Measurements from ENCODE around the gene PRR7.
A peak's percentile ranks its signal among the peaks of the same experiment; 100 is the strongest.

PRR7 gene

DNA sequence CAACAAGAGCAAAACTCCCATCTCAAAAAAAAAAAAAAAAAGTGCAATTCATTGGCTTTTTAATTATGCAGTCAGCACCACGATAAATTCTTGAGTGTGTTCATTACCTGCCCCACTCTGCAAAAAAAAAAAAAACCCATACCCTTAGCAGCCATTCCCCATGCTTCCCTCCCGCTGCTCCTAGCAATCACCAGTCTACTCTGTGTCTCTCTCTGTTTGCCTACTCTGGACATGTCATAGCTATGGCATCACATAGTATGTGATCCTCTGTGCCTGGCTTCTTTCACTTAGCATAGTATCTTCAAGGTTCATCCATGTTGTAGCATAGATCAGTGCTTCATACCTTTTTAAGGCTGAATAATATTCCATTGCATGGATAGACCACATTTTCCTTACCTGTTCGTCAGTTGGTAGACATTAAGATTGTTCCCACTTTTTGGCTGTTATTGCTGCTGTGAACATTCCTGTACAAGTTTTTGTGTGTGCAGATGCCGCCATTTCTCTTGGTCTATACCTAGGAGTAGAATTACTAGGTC, 7.0 kb upstream of the PRR7 start:
- Histone ChIP-seq H3K4me1 (peaks cover 8 to 45% (median 37%) of the 10 kb centered on the region in 10 experiments), H3K27ac (no peak overlapping the region), H3K4me3 (no peak overlapping the region), H4K20me1 (peaks cover 0 to 99% (median 65%) of the 10 kb centered on the region in 11 experiments; a peak in 19 of 22 replicates), H3K4me2 (no peak overlapping the region), H3K9me3 (replicated peaks in 1 of 11) (no peaks in the 10 kb centered on the region), H3K27me3 (no peaks in the 10 kb centered on the region), H3K36me3 (peaks cover 85 to 96% (median 93%) of the 10 kb centered on the region in 11 experiments), H3K9ac (peak overlapping the region in 1 of 11 experiments; percentile 23; a peak in 1 of 22 replicates)
- no peak for TF ChIP-seq Cebpa-rat (IDR thresholded peaks at IDR 0.05)

DNA sequence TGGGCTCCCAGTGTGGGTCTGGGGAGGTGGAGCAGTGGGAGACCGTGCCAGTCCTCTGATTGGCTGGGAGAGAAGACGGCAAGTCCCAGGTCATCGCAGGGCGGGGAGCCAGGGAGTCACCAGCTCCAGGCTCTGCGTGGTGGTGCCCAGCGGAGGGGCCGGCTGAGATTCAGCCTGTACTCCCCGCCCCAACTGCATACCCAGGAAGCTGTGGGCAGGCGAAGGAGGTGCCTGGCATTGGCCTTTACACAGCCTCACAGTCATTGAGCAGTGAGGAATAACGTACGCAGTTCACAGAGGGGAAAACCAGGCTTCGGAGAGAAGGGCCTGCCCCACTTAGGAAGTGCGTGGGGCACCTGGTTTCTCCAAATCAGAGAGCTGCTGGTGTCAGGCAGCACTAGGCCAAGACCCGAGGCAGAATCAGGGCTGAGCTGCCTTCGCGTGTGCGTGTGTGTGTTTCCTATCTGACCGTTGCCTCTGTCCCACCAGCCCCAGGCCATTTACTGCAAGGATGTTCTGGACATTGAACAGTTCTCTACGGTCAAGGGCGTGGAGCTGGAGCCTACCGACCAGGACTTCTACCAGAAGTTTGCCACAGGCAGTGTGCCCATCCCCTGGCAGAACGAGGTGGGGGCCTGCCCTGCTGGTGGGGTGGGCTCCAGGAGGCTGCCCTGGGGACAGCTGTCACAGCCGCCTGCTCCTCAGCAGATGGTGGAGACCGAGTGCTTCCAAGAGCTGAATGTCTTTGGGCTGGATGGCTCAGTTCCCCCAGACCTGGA, 6.2 kb upstream of the PRR7 start:
- Histone ChIP-seq H3K4me3 (no peak overlapping the region), H3K9me3 (replicated peaks in 1 of 11) (no peaks in the 10 kb centered on the region), H3K9ac (peak overlapping the region in 7 of 11 experiments; percentile 0 to 56 (median 28); a peak in 7 of 22 replicates), H3K4me1 (peaks cover 15 to 45% (median 41%) of the 10 kb centered on the region in 10 experiments), H3K27ac (peak overlapping the region in 1 of 11 experiments; percentile 3; a peak in 2 of 22 replicates), H4K20me1 (peaks cover 0 to 99% (median 71%) of the 10 kb centered on the region in 11 experiments; a peak in 19 of 22 replicates), H3K27me3 (no peaks in the 10 kb centered on the region), H3K36me3 (peaks cover 77 to 88% (median 85%) of the 10 kb centered on the region in 11 experiments), H3K4me2 (no peak overlapping the region; a peak in 1 of 22 replicates)
- TF ChIP-seq Cebpa-rat (IDR thresholded peaks at IDR 0.05): no peak

DNA sequence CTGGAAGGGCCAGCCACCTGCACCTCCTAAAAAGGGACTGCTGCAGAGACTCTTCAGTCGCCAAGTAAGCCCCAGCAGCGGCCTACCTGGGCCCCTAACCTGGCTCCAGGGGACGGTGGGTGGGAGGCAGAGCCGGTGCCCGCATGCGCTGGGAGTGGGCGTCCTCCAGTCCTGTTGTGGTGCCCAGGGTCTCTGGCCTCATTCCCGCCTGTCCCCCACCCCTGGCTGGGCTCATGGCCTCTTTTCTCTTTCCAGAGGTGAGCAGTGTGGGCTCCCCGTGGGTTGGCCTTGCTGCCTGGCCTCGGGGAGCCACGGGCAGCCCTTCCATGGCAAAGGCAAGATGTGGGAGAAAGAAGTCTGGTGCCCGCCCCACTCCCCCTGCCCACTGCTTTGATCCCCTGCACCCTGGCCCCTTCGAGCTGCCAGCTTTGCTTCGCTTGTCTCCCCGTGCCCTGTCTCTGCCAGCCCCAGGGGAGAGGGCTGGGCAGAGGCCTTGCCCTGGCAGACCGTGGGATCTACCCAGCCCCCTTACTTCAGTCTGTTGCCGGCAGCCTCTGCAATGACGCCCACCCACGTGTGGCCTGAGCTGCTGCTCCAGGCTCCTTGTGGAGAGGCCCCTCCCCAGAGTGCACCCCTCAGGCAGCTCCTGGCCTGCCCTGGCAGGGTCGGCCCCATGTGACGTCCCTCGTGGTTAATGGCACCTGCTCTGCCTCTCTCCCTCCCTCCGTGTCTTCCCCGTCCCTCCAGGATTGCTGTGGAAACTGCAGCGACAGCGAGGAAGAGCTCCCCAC, 5.4 kb upstream of the PRR7 start:
- Histone ChIP-seq H3K4me3 (no peak overlapping the region), H3K9me3 (replicated peaks in 1 of 11) (no peaks in the 10 kb centered on the region), H4K20me1 (peaks cover 0 to 99% (median 71%) of the 10 kb centered on the region in 11 experiments; a peak in 19 of 22 replicates), H3K27me3 (no peaks in the 10 kb centered on the region), H3K4me2 (no peak overlapping the region; a peak in 2 of 22 replicates), H3K4me1 (peaks cover 23 to 52% (median 48%) of the 10 kb centered on the region in 10 experiments), H3K9ac (peak overlapping the region in 4 of 11 experiments; percentile 18 to 35 (median 30); a peak in 4 of 22 replicates), H3K36me3 (peaks cover 69 to 80% (median 77%) of the 10 kb centered on the region in 11 experiments), H3K27ac (peak overlapping the region in 1 of 11 experiments; percentile 3; a peak in 3 of 22 replicates)
- TF ChIP-seq Cebpa-rat (IDR thresholded peaks at IDR 0.05): no peak

- Histone ChIP-seq H3K9me3 (replicated peaks in 1 of 11) (no peaks in the 10 kb centered on the region), H3K27me3 (no peaks in the 10 kb centered on the region), H3K9ac (peak overlapping the region in 1 of 11 experiments; percentile 42; a peak in 3 of 22 replicates), H3K4me1 (peaks cover 25 to 55% (median 50%) of the 10 kb centered on the region in 10 experiments), H3K27ac (no peak overlapping the region; a peak in 1 of 22 replicates), H4K20me1 (peaks cover 0 to 96% (median 64%) of the 10 kb centered on the region in 11 experiments; a peak in 19 of 22 replicates), H3K36me3 (peaks cover 59 to 69% (median 67%) of the 10 kb centered on the region in 11 experiments), H3K4me3 (no peak overlapping the region), H3K4me2 (no peak overlapping the region)
- no peak for TF ChIP-seq Cebpa-rat (IDR thresholded peaks at IDR 0.05)
Observed at GRCh38 chr5:177442066-177442826, 4.4 kb upstream of the PRR7 start.

DNA sequence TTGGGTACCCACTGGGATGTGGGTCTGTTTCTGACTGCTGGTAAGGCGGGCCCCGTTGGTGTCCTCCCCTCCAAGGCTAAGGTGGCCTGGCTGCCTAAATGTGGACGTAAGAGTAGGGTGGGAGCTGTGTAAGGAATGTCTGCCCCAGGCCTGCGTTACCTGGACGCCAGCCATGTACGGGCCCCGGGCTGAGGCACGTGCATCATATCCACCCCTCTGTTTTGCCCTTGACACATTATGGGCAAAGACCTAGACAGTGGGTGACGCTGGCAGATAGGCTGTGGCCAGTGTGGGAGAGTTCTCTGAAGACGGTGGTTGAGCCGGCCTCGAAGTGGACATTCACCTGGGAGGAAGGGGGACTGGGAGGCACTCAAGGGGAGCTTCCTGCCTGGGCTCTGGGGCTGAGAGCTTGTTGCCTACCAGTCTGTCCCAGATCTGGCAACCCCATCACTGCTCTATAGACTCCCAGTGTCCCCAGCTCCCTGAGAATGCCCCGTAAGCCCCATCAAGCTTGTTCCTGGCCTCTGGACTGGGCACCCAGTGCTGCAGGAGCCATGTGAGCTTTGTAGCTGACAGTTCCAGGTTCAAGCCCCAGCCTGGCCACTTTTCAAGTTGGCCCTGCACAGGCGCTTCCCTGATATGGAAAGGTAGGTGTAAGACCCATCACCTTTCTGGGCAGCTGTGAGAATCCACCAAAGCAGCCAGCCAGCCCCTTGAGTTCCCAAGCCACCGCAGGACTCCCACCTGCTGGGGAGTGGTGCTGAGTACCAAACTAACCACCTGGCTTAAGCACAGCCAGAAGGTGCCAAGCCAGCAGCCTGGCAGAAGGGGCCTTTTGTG, 3.2 kb upstream of the PRR7 start:
- Histone ChIP-seq H3K9ac (peak overlapping the region in 1 of 11 experiments; percentile 29; a peak in 2 of 22 replicates), H4K20me1 (peaks cover 0 to 92% (median 58%) of the 10 kb centered on the region in 11 experiments; a peak in 19 of 22 replicates), H3K4me2 (peak overlapping the region in 4 of 11 experiments; percentile 17 to 99 (median 93); a peak in 7 of 22 replicates), H3K4me1 (peaks cover 34 to 65% (median 58%) of the 10 kb centered on the region in 10 experiments), H3K27me3 (no peaks in the 10 kb centered on the region), H3K9me3 (replicated peaks in 1 of 11) (no peaks in the 10 kb centered on the region), H3K27ac (no peak overlapping the region), H3K36me3 (peaks cover 48 to 58% (median 55%) of the 10 kb centered on the region in 11 experiments), H3K4me3 (no peak overlapping the region)
- no peak for TF ChIP-seq Cebpa-rat (IDR thresholded peaks at IDR 0.05)

GRCh38 chr5:177444106-177445051, 2.2 kb upstream of the PRR7 start:
- H3K27me3 ChIP-seq: no peaks in the 10 kb centered on the region
- peaks cover 2 to 89% (median 60%) of the 10 kb centered on the region in 11 experiments; a peak in 20 of 22 replicates for H4K20me1 ChIP-seq
- no peak for TF ChIP-seq Cebpa-rat (IDR thresholded peaks at IDR 0.05)
- peak overlapping the region in 1 of 11 experiments; percentile 92; a peak in 1 of 22 replicates for H3K27ac ChIP-seq
- H3K36me3 ChIP-seq: peaks cover 38 to 48% (median 46%) of the 10 kb centered on the region in 11 experiments
- H3K9me3 ChIP-seq (replicated peaks in 1 of 11): no peaks in the 10 kb centered on the region
- no peak overlapping the region for H3K4me3 ChIP-seq
- H3K4me2 ChIP-seq: peak overlapping the region; percentile 86 to 100 (median 97); a peak in 21 of 22 replicates
- peaks cover 44 to 75% (median 66%) of the 10 kb centered on the region in 10 experiments for H3K4me1 ChIP-seq
- H3K9ac ChIP-seq: peak overlapping the region in 3 of 11 experiments; percentile 21 to 92 (median 89); a peak in 2 of 22 replicates
